ENCODE measurements around the gene SLC10A3.

The SLC10A3 gene

GRCh38 chrX:154484255-154485149 is 5.9 kb downstream of the SLC10A3 start:
- no peak for DNase-seq (ENCODE audit: low read depth in 2 of 3, low spot score in 2 of 3)

- no peak for DNase-seq (ENCODE audit: low read depth in 2 of 3, low spot score in 2 of 3)
These were observed 7.1 kb downstream of the SLC10A3 start for GRCh38 chrX:154483325-154483724.

- no peak for DNase-seq (ENCODE audit: low read depth in 2 of 3, low spot score in 2 of 3)
These were observed 7.6 kb downstream of the SLC10A3 start for GRCh38 chrX:154482786-154483185.

GRCh38 chrX:154481911-154482601 is 8.4 kb downstream of the SLC10A3 start:
- DNase-seq (ENCODE audit: low read depth in 2 of 3, low spot score in 2 of 3), result no peak

GRCh38 chrX:154481195-154481594 is 9.2 kb downstream of the SLC10A3 start:
- DNase-seq (ENCODE audit: low read depth in 2 of 3, low spot score in 2 of 3), result no peak

GRCh38 chrX:154478728-154479622 is 11.5 kb downstream of the SLC10A3 start, which contains the start of gene LAGE3:
LAGE3 (minus strand) TSS chrX:154479281; CDS start chrX:154478915, 366 bp downstream.
- peak; percentile 84 to 86 (median 85) for DNase-seq (ENCODE audit: low read depth in 2 of 3, low spot score in 2 of 3)

- DNase-seq (ENCODE audit: low read depth in 2 of 3, low spot score in 2 of 3), result no peak
These were observed 12.4 kb downstream of the SLC10A3 start for GRCh38 chrX:154477891-154478477.

- DNase-seq (ENCODE audit: low read depth in 2 of 3, low spot score in 2 of 3), result no peak
These were observed 13.6 kb downstream of the SLC10A3 start for GRCh38 chrX:154476821-154477220.

- no peak for DNase-seq (ENCODE audit: low read depth in 2 of 3, low spot score in 2 of 3)
These were observed 16.7 kb downstream of the SLC10A3 start for GRCh38 chrX:154473683-154474082.

GRCh38 chrX:154472685-154473632 is 17.5 kb downstream of the SLC10A3 start:
- DNase-seq (ENCODE audit: low read depth in 2 of 3, low spot score in 2 of 3), result no peak

GRCh38 chrX:154471839-154472684 is 18.4 kb downstream of the SLC10A3 start:
- no peak for DNase-seq (ENCODE audit: low read depth in 2 of 3, low spot score in 2 of 3)

GRCh38 chrX:154470914-154471568 is 19.4 kb downstream of the SLC10A3 start:
- DNase-seq (ENCODE audit: low read depth in 2 of 3, low spot score in 2 of 3), result no peak

GRCh38 chrX:154470434-154470833 is 20.0 kb downstream of the SLC10A3 start:
- no peak for DNase-seq (ENCODE audit: low read depth in 2 of 3, low spot score in 2 of 3)

GRCh38 chrX:154469880-154470279 is 20.5 kb downstream of the SLC10A3 start:
- DNase-seq (ENCODE audit: low read depth in 2 of 3, low spot score in 2 of 3), result no peak

- no peak for DNase-seq (ENCODE audit: low read depth in 2 of 3, low spot score in 2 of 3)
These were observed 21.3 kb downstream of the SLC10A3 start for GRCh38 chrX:154469114-154469513.

GRCh38 chrX:154468217-154468616 is 22.2 kb downstream of the SLC10A3 start:
- no peak for DNase-seq (ENCODE audit: low read depth in 2 of 3, low spot score in 2 of 3)

GRCh38 chrX:154467556-154467955 is 22.9 kb downstream of the SLC10A3 start:
- DNase-seq (ENCODE audit: low read depth in 2 of 3, low spot score in 2 of 3), result no peak

- no peak for DNase-seq (ENCODE audit: low read depth in 2 of 3, low spot score in 2 of 3)
These were observed 23.5 kb downstream of the SLC10A3 start for GRCh38 chrX:154466907-154467306.
